Stimulated activated CD8-positive, alpha-beta memory T cell treated with anti-CD3 and anti-CD28 coated beads, Interleukin-15, amount 100 ng/mL, for 48 hours (primary cell): ENCODE results near the gene HIF3A.
"Not testable (repeated sequence)": the region's sequence is repeated elsewhere in the genome, so short reads cannot be mapped to it uniquely, and the experiment has no call there.

Source experiments
- DNase-seq, 2 donors: peaks; one replicate each; pipeline ENCODE4 v3.0.0-alpha.2; 2020; ENCODE audit warnings: low read depth in 2 of 2

HIF3A gene

GRCh38 chr19:46294494-46294893 lies 2.3 kb upstream of the HIF3A start:
- no peak for DNase-seq

GRCh38 chr19:46295401-46296201 lies 1.2 kb upstream of the HIF3A start:
- no peak for DNase-seq

- DNase-seq, result no peak
Measured at GRCh38 chr19:46296202-46296480, 701 bp upstream of the HIF3A start.

- no peak for DNase-seq
Measured at GRCh38 chr19:46297700-46298478, 1.0 kb downstream of the HIF3A start.

- DNase-seq, result no peak
Measured at GRCh38 chr19:46298479-46299003, 1.7 kb downstream of the HIF3A start.

- DNase-seq, result no peak
Measured at GRCh38 chr19:46299004-46299509, 2.2 kb downstream of the HIF3A start.

GRCh38 chr19:46299695-46300094 lies 2.9 kb downstream of the HIF3A start:
- no peak for DNase-seq

- no peak for DNase-seq
Measured at GRCh38 chr19:46303322-46303690, 6.5 kb downstream of the HIF3A start.

GRCh38 chr19:46303691-46304397 lies 7.0 kb downstream of the HIF3A start:
- DNase-seq, result no peak

GRCh38 chr19:46306501-46306900 lies 9.7 kb downstream of the HIF3A start:
- DNase-seq, result no peak

GRCh38 chr19:46308510-46308909 lies 11.7 kb downstream of the HIF3A start:
- DNase-seq, result no peak

GRCh38 chr19:46309056-46309455 lies 12.2 kb downstream of the HIF3A start:
- no peak for DNase-seq

- DNase-seq, result no peak
Measured at GRCh38 chr19:46311444-46311843, 14.6 kb downstream of the HIF3A start.

- not testable (repeated sequence) for DNase-seq
Measured at GRCh38 chr19:46313540-46314469, 17.0 kb downstream of the HIF3A start.

GRCh38 chr19:46317339-46317738 lies 20.5 kb downstream of the HIF3A start:
- DNase-seq, result no peak

- no peak for DNase-seq
Measured at GRCh38 chr19:46319613-46320012, 22.8 kb downstream of the HIF3A start.

GRCh38 chr19:46320559-46320958 lies 23.7 kb downstream of the HIF3A start:
- DNase-seq, result no peak

GRCh38 chr19:46321653-46322052 lies 24.8 kb downstream of the HIF3A start:
- DNase-seq, result no peak

- not testable (repeated sequence) for DNase-seq
Measured at GRCh38 chr19:46323227-46323626, 26.4 kb downstream of the HIF3A start.

- no peak for DNase-seq
Measured at GRCh38 chr19:46324277-46324676, 27.4 kb downstream of the HIF3A start.

GRCh38 chr19:46326608-46327007 lies 29.8 kb downstream of the HIF3A start:
- no peak for DNase-seq
